CD14-positive monocyte (primary cell): ENCODE results near the gene STEAP3. TPM values are rescaled to one million over a fixed set of nuclear protein-coding genes. Genes with fewer than 3 reads are reported as not detected.

ENCODE experiments used
- DNase-seq, 3 donors: peaks; one replicate each; pipeline ENCODE4 v3.0.0-alpha.2; 2011 to 2022
- H2AFZ ChIP-seq: 2 replicates; pipeline ENCODE4 v1.6.0; 2012; ENCODE audit warnings: mild to moderate bottlenecking, low read depth, low read length, inconsistent platforms; ENCODE audit not compliant: insufficient read depth, poor library complexity, severe bottlenecking
- H3K27ac ChIP-seq, 2 donors: 1 replicate in 1 of 2; 2 replicates in 1 of 2; pipeline ENCODE4 v1.5.1; 2012 to 2013; ENCODE audit warnings: low read length in 2 of 2, control low read depth in 1 of 2, inconsistent platforms in 1 of 2, low read depth in 1 of 2, mild to moderate bottlenecking in 1 of 2
- H3K27me3 ChIP-seq, 2 donors: one replicate each; pipeline versions ENCODE4 v1.6.0 to v1.6.1; 2011 to 2013; ENCODE audit warnings: low read length in 2 of 2; ENCODE audit not compliant: control insufficient read depth in 2 of 2, insufficient read depth in 2 of 2
- H3K36me3 ChIP-seq, 2 donors: replicated peaks in 1 of 2; 1 replicate in 1 of 2; 2 replicates in 1 of 2; pipeline versions ENCODE4 v1.5.1 to v1.6.1; 2012 to 2013; ENCODE audit warnings: low read length in 2 of 2, control low read depth in 1 of 2, inconsistent platforms in 1 of 2, mild to moderate bottlenecking in 1 of 2; ENCODE audit not compliant: insufficient read depth in 2 of 2, control insufficient read depth in 1 of 2
- H3K4me1 ChIP-seq, 2 donors: 1 replicate in 1 of 2; 2 replicates in 1 of 2; pipeline versions ENCODE4 v1.5.1 to v1.6.1; 2012 to 2013; ENCODE audit warnings: low read length in 2 of 2, control low read depth in 1 of 2, inconsistent platforms in 1 of 2, mild to moderate bottlenecking in 1 of 2, moderate library complexity in 1 of 2; ENCODE audit not compliant: insufficient read depth in 2 of 2, control insufficient read depth in 1 of 2
- H3K4me2 ChIP-seq: replicated peaks from 2 replicates; pipeline ENCODE3; 2012; ENCODE audit warnings: low read length, moderate library complexity, mild to moderate bottlenecking; ENCODE audit not compliant: poor library complexity, severe bottlenecking; ENCODE audit errors: extremely low read depth
- H3K4me3 ChIP-seq, 3 experiments: fragments of 200-600 bp in 1 of 3; sonication (generic) in 1 of 3; replicated peaks in 1 of 3; 1 replicate in 2 of 3; 2 replicates in 1 of 3; pipeline ENCODE4 v1.5.1; 2011 to 2013; ENCODE audit warnings: low read length in 3 of 3, mild to moderate bottlenecking in 3 of 3, control low read depth in 2 of 3, low read depth in 2 of 3, inconsistent platforms in 1 of 3, moderate library complexity in 1 of 3
- H3K79me2 ChIP-seq: 2 replicates; pipeline ENCODE4 v1.6.0; 2012; ENCODE audit warnings: mild to moderate bottlenecking, control low read depth, inconsistent platforms, low read length, moderate library complexity; ENCODE audit not compliant: insufficient read depth
- H3K9ac ChIP-seq: 2 replicates; pipeline ENCODE4 v1.6.0; 2017; ENCODE audit warnings: low read length, mild to moderate bottlenecking; ENCODE audit not compliant: insufficient read depth, poor library complexity, severe bottlenecking
- H3K9me3 ChIP-seq, 2 donors: replicated peaks in 1 of 2; 1 replicate in 1 of 2; 2 replicates in 1 of 2; pipeline versions ENCODE4 v1.5.1 to v1.6.1; 2012 to 2013; ENCODE audit warnings: low read length in 2 of 2, control low read depth in 1 of 2; ENCODE audit not compliant: control insufficient read depth in 1 of 2, insufficient read depth in 1 of 2
- H4K20me1 ChIP-seq: 2 replicates; pipeline ENCODE4 v1.6.0; 2012; ENCODE audit warnings: mild to moderate bottlenecking, low read length, control low read depth, moderate library complexity; ENCODE audit not compliant: insufficient read depth
- H3K27ac Mint-ChIP-seq, 7 donors: one replicate each; pipeline ENCODE4 v1.8.0; 2020; ENCODE audit warnings: mild to moderate bottlenecking in 7 of 7, mixed read lengths in 7 of 7, moderate library complexity in 6 of 7, inconsistent platforms in 2 of 7
- H3K27me3 Mint-ChIP-seq, 3 donors: one replicate each; pipeline ENCODE4 v1.8.0; 2021 to 2022; ENCODE audit warnings: low read depth in 3 of 3, mild to moderate bottlenecking in 3 of 3, mixed read lengths in 3 of 3, moderate library complexity in 3 of 3, inconsistent platforms in 1 of 3
- H3K36me3 Mint-ChIP-seq, 2 donors: one replicate each; pipeline ENCODE4 v1.8.0; 2020; ENCODE audit warnings: mixed read lengths in 2 of 2, inconsistent platforms in 1 of 2, mild to moderate bottlenecking in 1 of 2
- H3K4me1 Mint-ChIP-seq: one replicate; pipeline ENCODE4 v1.8.0; 2020; ENCODE audit warnings: mild to moderate bottlenecking, mixed read lengths
- H3K4me3 Mint-ChIP-seq, 2 donors: one replicate each; pipeline ENCODE4 v1.8.0; 2020; ENCODE audit warnings: mild to moderate bottlenecking in 2 of 2, mixed read lengths in 2 of 2, moderate library complexity in 1 of 2
- H3K9me3 Mint-ChIP-seq, 7 donors: one replicate each; pipeline ENCODE4 v1.8.0; 2020 to 2022; ENCODE audit warnings: mixed read lengths in 7 of 7, mild to moderate bottlenecking in 6 of 7, moderate library complexity in 6 of 7, inconsistent platforms in 2 of 7
- WGBS: methylation state at CpG from one replicate; pipeline ENCODE4 v1.1.5; 2013; ENCODE audit warnings: missing lambda C conversion rate; ENCODE audit not compliant: insufficient coverage; 5-methylcytosine and 5-hydroxymethylcytosine counted together
- intact Hi-C, 2 donors: fragments of 100-400 bp; cut with micrococcal nuclease; formaldehyde crosslinking; loops; one replicate each; pipeline versions ENCODE4 v1.15.0 to v1.15.1; 2023
- polyA plus RNA-seq, 3 donors: library from polyadenylated mRNA; depleted of rRNA in 1 of 3; unstranded in 2 of 3; stranded (reverse) in 1 of 3; fragments of 300-500 nt in 2 of 3; fragments of >200 nt in 1 of 3; fragmentation: Illumina TruSeq in 2 of 3; gene quantifications; 1 replicate in 2 of 3; 2 replicates in 1 of 3; pipeline ENCODE4 v1.2.3, GENCODE V29; 2012 to 2021
- TF ChIP-seq, protein P1 (sequence below): fragments of 200-600 bp; IDR thresholded peaks from one replicate; pipeline ENCODE4 v1.8.0; 2022; ENCODE audit warnings: antibody characterized with exemption, mild to moderate bottlenecking

Gene STEAP3
- polyA plus RNA-seq, 3 donors, result 3.0 to 10.7 (median 3.3) TPM

GRCh38 chr2:119225926-119226325, 2.3 kb downstream of the STEAP3 start:
- Histone ChIP-seq H3K36me3 (no peaks in the 10 kb centered on the region), H2AFZ (no peak overlapping the region), H3K4me1 (peaks cover 16 to 22% of the 10 kb centered on the region in 2 donors), H3K9me3 (no peaks in the 10 kb centered on the region), H3K4me3 (no peak overlapping the region), H3K27ac (no peak overlapping the region), H3K27me3 (peaks cover 0 to 11% of the 10 kb centered on the region in 2 donors), H4K20me1 (no peaks in the 10 kb centered on the region), H3K9ac (no peak overlapping the region), H3K79me2 (no peaks in the 10 kb centered on the region), H3K4me2 (no peak overlapping the region)
- Mint-ChIP-seq H3K4me1 (peaks cover 20% of the 10 kb centered on the region), H3K27me3 (peaks cover 8 to 29% (median 17%) of the 10 kb centered on the region in 3 donors), H3K27ac (no peak overlapping the region), H3K36me3 (peaks cover 3 to 4% of the 10 kb centered on the region in 2 donors), H3K9me3 (peaks cover 0 to 2% (median 0%) of the 10 kb centered on the region in 7 donors), H3K4me3 (no peak overlapping the region)
- TF ChIP-seq, protein P1, sequence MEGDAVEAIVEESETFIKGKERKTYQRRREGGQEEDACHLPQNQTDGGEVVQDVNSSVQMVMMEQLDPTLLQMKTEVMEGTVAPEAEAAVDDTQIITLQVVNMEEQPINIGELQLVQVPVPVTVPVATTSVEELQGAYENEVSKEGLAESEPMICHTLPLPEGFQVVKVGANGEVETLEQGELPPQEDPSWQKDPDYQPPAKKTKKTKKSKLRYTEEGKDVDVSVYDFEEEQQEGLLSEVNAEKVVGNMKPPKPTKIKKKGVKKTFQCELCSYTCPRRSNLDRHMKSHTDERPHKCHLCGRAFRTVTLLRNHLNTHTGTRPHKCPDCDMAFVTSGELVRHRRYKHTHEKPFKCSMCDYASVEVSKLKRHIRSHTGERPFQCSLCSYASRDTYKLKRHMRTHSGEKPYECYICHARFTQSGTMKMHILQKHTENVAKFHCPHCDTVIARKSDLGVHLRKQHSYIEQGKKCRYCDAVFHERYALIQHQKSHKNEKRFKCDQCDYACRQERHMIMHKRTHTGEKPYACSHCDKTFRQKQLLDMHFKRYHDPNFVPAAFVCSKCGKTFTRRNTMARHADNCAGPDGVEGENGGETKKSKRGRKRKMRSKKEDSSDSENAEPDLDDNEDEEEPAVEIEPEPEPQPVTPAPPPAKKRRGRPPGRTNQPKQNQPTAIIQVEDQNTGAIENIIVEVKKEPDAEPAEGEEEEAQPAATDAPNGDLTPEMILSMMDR, result no peak
- no peak for DNase-seq
- intact Hi-C loops, result no loop called here
- whole genome bisulfite sequencing, result 96% methylated on average over 8 of the region's 9 CpGs

- H3K4me3 Mint-ChIP-seq, result no peak overlapping the region
- H3K27ac Mint-ChIP-seq, result no peak overlapping the region
- H3K4me1 Mint-ChIP-seq, result peaks cover 24% of the 10 kb centered on the region
- Histone ChIP-seq H3K27ac (no peak overlapping the region), H4K20me1 (no peaks in the 10 kb centered on the region), H3K36me3 (no peaks in the 10 kb centered on the region), H2AFZ (no peak overlapping the region), H3K79me2 (no peaks in the 10 kb centered on the region), H3K9me3 (no peaks in the 10 kb centered on the region), H3K4me3 (no peak overlapping the region), H3K4me2 (no peak overlapping the region), H3K27me3 (peaks cover 0 to 11% of the 10 kb centered on the region in 2 donors), H3K9ac (no peak overlapping the region), H3K4me1 (peaks cover 16 to 29% of the 10 kb centered on the region in 2 donors)
- DNase-seq, result no peak
- H3K36me3 Mint-ChIP-seq, result peaks cover 3 to 4% of the 10 kb centered on the region in 2 donors
- TF ChIP-seq, protein P1, result no peak
- H3K9me3 Mint-ChIP-seq, result peaks cover 0 to 2% (median 0%) of the 10 kb centered on the region in 7 donors
- intact Hi-C loops, result no loop called here
- peaks cover 0 to 21% (median 14%) of the 10 kb centered on the region in 3 donors for H3K27me3 Mint-ChIP-seq
- WGBS, result 99% methylated on average over 11 of the region's 12 CpGs
Measured at GRCh38 chr2:119227346-119227745, 3.7 kb downstream of the STEAP3 start.
